Nasal cavity respiratory epithelium epithelial cell of viscerocranial mucosa (primary cell): ENCODE measurements around the gene PRRT1. TPM values are rescaled to one million over a fixed set of nuclear protein-coding genes. Genes with fewer than 3 reads are reported as not detected.

Experiments
- total RNA-seq: library from RNA; depleted of rRNA; stranded (reverse); fragments of >200 nt; gene quantifications from 2 replicates; pipeline ENCODE4 v1.2.3, GENCODE V29; 2014

The PRRT1 gene
- total RNA-seq = not detected in 2 replicates

DNA sequence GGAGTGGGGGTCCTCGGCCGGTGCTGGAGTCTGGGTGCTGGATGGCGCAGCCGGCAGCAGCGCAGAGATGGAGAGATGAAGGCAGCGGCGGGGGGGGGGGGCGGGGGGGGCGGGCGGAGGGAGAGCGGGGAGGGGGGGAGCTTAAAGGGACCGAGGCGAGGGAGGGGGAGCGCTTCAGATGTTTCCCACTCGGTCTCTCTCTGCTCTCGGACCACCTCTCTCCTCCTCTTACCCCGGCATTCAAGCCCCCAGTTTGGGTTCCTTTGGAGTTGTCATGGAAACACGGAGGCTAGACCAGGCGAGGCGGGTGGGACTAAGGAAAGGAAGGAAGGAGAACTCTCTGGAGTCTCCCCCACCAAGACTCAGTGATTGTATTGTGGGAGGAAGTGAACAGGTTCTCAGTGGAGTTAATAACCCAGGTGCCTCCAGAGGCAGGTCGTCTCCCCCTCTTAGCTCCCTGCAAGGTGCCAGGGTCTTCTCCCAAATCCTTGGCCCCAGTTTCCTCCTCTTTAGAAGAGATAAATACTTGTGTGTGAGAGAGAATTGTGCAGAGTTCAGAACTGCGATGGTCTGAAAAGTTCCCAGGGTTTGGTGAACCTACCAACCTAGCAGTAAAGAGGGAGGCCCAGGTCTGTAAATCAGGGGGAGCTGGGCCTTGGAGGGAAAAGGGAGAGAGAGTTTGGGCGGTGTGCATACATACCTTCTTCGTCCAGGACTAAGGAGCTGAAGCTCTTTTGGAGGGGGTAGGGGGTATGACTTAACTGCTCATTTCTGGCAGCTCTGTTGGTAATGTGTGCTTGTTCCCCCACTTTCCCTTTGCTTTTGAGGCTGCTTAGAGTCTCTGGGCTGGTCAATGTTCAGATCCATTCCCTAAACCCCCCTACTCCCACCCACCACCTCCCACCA is at the start of gene PRRT1:
Gene PRRT1 (minus strand): TSS at position 77 of the 906 bp plus-strand sequence. CDS start 112 bp downstream, outside the sequence.

GRCh38 chr6:32192608-32193039 is 40.9 kb upstream of the PRRT1 start, which contains the start of gene GPSM3:
Gene GPSM3 (minus strand): TSS chr6:32192643. CDS start chr6:32192513, 130 bp downstream.

DNA sequence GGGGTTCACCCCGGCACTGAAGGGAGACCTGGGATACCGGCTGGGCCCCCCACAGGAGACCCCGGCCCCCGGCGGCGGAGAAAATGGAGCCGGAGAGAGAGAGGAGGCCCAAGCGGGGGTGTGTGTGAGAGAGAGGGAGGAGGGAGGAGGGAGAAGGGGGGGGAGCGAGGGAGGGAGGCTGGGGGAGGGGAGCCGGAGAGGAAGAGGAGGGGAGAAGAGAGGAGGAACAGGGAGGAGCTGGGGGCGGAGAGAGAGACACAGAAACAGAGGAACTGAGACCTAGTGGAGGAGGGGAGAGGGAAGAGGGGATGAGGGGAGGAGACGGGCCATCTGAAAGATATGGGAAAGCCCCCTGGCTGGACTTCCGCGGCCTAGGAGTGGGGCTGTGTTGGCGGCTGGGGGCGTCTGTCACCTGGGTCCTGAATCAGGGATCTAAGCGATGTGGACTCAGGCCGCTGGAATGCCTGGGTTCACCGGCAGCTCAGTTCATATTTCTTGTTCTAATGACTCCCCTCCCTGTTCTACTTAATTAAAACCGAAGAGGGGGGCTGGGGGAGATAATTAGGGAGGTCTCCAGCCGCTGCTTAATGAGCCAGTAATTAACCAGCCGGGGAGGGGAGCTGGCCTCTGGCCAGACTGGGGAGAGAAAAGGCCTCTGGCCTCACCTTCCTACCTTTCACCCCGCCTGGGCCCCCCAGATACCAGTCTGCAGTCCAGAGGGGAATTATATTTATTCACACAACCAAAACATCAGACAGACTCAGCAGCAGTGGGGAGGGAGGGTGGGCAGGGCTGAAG is 38.5 kb upstream of the PRRT1 start, which contains the start of gene PBX2:
Gene PBX2 (minus strand): TSS at position 149 of the 798 bp plus-strand sequence. CDS start 287 bp downstream, outside the sequence.

DNA sequence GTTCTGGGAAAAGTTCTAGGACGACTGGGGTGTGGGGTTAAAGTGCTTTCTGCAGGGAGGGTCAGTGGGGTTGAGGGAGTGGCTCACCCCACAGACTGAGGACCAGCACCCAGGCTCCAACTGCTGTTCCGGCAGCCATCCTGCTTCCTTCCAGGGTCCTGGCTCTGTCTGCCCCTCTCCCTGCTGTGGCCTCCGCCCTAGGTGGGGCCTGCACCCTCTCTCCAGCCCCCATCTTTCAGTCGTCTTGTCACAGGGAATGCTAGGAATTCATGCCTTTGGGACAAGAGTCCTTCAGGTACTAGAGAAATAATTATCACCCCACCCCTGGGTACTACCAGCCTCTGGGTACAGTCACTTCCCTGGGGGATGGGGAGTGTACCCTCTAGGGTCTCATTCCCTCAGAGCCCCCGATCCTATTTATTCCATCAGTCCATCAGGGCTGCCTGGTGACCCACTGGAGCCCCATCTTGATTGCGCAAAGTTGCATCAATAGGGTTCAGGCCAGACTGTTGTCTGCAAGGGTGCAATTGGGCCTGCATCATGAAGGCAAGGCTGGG is 32.4 kb upstream of the PRRT1 start, which contains the start of gene AGER:
Gene AGER (minus strand): TSS at position 170 of the 557 bp plus-strand sequence. CDS start 31 bp downstream, at position 139.

GRCh38 chr6:32177788-32178546 is 26.2 kb upstream of the PRRT1 start, which contains the start of gene RNF5:
Gene RNF5 (plus strand): TSS chr6:32178405. CDS start chr6:32178512, 107 bp downstream.

DNA sequence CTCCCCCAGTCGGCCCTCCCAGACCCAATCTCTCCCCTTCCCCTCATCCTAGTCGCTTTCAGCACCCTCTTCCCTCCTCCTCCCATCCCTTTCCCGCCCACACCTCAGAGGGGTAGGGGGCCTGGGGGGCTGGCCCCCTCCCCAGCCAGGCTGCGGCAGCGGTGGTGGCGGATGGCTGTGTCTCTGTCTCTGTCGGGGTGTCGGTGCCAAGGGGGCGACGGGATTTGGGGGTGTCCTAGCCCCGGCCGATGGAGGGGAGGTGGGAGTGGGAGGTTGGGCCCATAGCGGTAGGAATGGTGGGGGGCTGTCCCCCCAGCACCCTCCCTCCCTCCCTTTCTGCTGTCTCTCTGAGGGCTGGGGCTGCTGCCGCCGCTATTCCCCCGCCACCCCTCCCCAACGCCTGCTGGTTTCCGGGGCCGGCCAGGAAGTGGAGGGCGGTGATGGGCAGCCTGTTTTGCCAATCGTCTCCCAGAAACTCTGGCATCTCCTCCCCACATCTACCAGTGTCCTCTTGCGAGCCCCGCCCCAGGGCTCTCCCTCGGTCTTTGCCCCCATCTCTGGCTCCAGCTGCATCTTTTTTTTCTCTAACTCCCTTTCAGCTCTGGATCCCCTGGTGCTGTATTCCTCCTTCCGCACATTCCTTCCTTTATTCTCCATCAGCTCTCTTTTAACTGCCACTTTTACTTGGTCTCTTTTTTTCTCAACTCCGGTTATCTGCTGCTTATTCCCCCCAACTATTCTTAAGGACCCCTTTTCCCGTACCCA is 24.2 kb upstream of the PRRT1 start, which contains the start of gene AGPAT1:
Gene AGPAT1 (minus strand): TSS at position 374 of the 765 bp plus-strand sequence. CDS start 4,588 bp downstream, outside the sequence.

GRCh38 chr6:32164295-32164694 is 12.6 kb upstream of the PRRT1 start, which contains the start of gene EGFL8:
Gene EGFL8 (plus strand): TSS chr6:32164595. CDS start chr6:32166166, 1,571 bp downstream.

DNA sequence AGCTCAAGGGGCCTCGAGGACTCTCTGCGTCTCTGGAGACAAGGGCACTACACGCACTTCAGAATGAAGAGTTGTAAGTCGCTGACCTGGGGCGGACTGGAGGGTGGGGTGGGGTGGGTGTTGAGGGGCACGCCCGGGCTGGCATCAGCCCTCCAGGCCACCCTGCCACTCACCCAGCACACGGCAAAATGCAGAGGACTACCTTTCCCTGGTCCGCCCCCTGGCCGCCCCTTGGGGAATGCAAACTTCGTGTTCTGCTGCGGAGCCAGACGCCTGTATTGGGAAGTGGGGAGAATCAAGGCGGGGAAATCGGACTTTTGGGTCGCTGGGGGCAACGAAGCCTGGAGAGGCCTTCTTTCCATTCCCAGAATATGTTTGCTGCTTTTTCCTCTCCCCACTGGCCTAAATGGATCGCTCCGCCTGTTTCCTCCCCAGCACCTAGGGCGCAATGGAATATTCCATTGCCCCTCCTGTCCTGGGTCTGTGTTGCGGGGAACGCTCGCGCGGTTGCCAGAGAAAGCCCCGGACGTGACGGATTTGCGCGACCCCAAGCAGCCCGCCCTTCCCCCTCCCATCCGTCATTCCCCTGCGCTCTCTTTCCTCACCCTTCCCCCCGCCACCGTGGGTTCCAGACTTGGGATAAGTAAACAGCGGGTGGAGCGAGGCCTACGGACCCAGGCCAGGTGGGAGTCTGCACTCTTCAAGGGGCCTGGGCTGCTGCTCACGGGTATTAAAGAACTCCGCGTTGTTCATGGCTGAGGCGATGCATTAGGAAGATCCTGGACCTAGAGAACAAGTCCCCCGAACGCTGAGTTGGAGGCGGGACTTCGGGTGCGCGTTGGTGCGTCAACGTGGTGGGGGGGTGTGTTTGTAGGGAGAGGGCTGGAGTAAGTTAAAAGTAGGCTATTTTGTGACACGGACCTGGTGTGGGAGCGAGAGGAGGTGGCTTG is 2.1 kb upstream of the PRRT1 start, which contains the start of gene PPT2:
Gene PPT2 (plus strand): TSS at position 578 of the 950 bp plus-strand sequence. CDS start 454 bp downstream, outside the sequence.

DNA sequence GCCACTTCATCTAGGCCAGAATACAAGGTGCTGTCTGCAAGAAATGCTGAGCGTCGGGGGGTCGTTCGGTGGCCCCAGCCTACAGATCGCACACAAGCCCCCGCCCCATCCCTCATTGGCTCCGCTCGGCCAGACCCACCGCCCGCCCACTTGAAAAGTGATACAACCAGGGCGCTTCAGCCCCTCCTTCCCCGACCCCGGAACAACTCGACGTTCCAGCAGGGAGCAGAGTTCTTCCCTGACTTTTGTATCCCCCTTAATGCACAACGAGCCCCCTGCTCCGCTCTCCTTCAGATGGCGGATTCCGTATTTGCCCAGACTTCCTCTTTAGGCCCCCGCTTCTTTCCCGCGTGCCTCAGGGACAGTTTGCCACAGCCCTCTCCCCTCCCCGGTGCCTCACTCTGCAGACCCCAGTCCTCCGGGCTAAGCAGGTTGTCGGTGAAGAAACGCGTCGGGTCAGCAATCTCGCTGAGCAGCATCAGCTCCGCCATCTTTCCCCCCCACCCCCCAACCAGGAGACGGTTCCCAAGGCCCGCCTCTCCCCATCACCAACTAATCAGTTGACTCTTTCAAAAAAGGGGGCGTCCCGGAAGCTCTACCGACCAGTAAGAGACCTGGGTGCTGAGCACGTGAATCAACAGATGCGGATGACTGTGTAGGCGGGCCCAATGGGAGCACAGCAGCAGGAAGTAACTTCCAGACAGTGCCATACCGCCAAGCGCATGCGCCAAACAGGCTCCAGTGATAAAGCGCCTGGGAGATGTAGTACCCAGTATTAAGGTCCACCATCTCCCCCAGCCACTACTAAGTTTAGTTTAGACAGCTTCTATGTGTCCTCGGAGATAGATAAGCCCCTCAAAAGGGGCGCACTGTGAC is 23.8 kb downstream of the PRRT1 start, which contains the start of gene ATF6B:
Gene ATF6B (minus strand): TSS at position 530 of the 876 bp plus-strand sequence. CDS start 39 bp downstream, at position 491.

GRCh38 chr6:32109114-32109764 is 42.5 kb downstream of the PRRT1 start, which contains the start of gene TNXB:
Gene TNXB (minus strand): TSS chr6:32109338. CDS start chr6:32098198, 11,140 bp downstream.

Other genes with a start within 250 kb of the PRRT1 start
- gene ZBTB12, start 249.9 kb downstream of the PRRT1 start, total RNA-seq = 1.4 and 4.1 TPM in 2 replicates
- 0.71 and 1.0 TPM in 2 replicates for gene C2, start 224.2 kb downstream of the PRRT1 start, total RNA-seq
- gene CFB, start 205.8 kb downstream of the PRRT1 start, total RNA-seq = 1.7 and 11.2 TPM in 2 replicates
- gene NELFE, start 193.0 kb downstream of the PRRT1 start, total RNA-seq = 109 and 155 TPM in 2 replicates
- 49.6 and 62.5 TPM in 2 replicates for gene SKIC2, start 192.8 kb downstream of the PRRT1 start, total RNA-seq
- gene DXO, start 179.8 kb downstream of the PRRT1 start, total RNA-seq = 10.0 and 10.9 TPM in 2 replicates
- gene C4A, start 169.9 kb downstream of the PRRT1 start, total RNA-seq = 1.3 and 1.4 TPM in 2 replicates
- gene C4B, start 137.1 kb downstream of the PRRT1 start, total RNA-seq = 2.1 TPM in 2 replicates
- 0.28 TPM in 1 of 2 replicates, not detected in the other for gene CYP21A2, start 113.5 kb downstream of the PRRT1 start, total RNA-seq
- 1.0 and 2.1 TPM in 2 replicates for gene TNXB, start 42.6 kb downstream of the PRRT1 start, total RNA-seq
- 11.6 and 20.2 TPM in 2 replicates for gene ATF6B, start 23.7 kb downstream of the PRRT1 start, total RNA-seq
- 3.7 and 5.5 TPM in 2 replicates for gene FKBPL, start 21.7 kb downstream of the PRRT1 start, total RNA-seq
- 6.8 and 8.5 TPM in 2 replicates for gene PPT2, start 2.2 kb upstream of the PRRT1 start, total RNA-seq
- gene EGFL8, start 12.7 kb upstream of the PRRT1 start, total RNA-seq = 0.34 and 1.3 TPM in 2 replicates
- 7.5 and 19.6 TPM in 2 replicates for gene AGPAT1, start 24.1 kb upstream of the PRRT1 start, total RNA-seq
- gene RNF5, start 26.5 kb upstream of the PRRT1 start, total RNA-seq = 14.6 and 29.7 TPM in 2 replicates
- gene AGER, start 32.3 kb upstream of the PRRT1 start, total RNA-seq = 0.14 and 0.34 TPM in 2 replicates
- gene PBX2, start 38.3 kb upstream of the PRRT1 start, total RNA-seq = 25.3 and 39.5 TPM in 2 replicates
- gene GPSM3, start 40.7 kb upstream of the PRRT1 start, total RNA-seq = 0.71 and 1.0 TPM in 2 replicates
- gene NOTCH4, start 72.1 kb upstream of the PRRT1 start, total RNA-seq = 0.28 and 0.34 TPM in 2 replicates
- not detected in 2 replicates for gene TSBP1, start 220.0 kb upstream of the PRRT1 start, total RNA-seq